HG03108 (cell line): Measurements from ENCODE around the gene ME2.
"Not testable (repeated sequence)": the region's sequence is repeated elsewhere in the genome, so short reads cannot be mapped to it uniquely, and the experiment has no call there.

Source experiments
- ATAC-seq: cut with Tn5 transposase; IDR thresholded peaks from one replicate; pipeline ENCODE4 v1.9.1; 2021; ENCODE audit warnings: moderate library complexity; ENCODE audit not compliant: unreplicated experiment

The ME2 gene

GRCh38 chr18:50969448-50969847 lies 90.5 kb downstream of the ME2 start:
- ATAC-seq: no peak

DNA sequence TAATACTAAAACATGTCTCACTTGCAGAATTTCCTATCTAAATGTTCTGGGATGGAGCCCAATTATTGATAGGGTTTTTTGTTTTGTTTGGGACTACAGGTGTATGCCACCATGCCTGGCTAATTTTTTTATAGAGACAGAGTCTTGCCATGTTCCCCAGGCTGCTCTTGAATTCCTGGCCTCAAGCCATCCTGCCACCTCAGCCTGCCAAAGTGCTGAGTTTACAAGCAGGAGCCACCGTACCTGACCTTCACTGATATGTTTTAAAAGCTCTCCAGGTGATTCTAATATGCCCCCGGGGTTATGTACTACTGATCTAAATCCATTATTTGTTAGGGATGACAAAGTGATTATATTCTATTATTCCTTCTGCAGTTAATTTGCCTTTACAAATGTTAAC lies 91.1 kb downstream of the ME2 start:
- ATAC-seq: no peak

GRCh38 chr18:50972404-50972803 lies 93.5 kb downstream of the ME2 start:
- not testable (repeated sequence) for ATAC-seq

- no peak for ATAC-seq
Measured at GRCh38 chr18:50973367-50974126, 94.6 kb downstream of the ME2 start.

DNA sequence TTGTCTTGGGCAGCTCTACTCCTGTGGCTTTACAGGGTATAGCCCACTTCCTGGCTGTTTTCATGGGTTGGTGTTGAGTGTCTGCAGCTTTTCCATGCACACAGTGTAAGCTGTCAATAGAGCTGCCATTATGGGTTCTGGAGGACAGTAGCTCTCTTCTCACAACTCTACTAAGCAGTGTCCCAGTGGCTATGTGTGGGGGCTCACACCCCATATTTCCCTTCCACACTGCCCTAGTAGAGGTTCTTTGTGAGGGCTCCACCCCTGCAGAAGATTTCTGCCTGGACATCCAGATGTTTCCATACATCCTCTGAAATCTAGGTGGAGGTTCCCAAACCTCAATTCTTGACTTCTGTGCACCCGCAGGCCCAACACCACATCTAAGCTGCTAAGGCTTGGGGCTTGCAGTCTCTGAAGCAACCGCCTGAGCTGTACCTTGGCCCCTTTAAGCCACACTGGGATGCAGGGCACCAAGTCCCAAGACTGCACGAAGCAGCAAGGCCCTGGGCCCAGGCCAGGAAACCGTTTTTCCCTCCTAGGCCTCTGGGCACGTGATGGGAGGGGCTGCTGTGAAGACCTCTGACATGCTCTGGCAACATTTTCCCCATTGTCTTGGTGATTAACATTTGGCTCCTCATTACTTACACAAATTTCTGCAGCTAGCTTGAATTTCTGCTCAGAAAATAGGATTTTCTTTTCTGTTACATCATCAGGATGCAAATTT lies 98.3 kb downstream of the ME2 start:
- no peak for ATAC-seq

DNA sequence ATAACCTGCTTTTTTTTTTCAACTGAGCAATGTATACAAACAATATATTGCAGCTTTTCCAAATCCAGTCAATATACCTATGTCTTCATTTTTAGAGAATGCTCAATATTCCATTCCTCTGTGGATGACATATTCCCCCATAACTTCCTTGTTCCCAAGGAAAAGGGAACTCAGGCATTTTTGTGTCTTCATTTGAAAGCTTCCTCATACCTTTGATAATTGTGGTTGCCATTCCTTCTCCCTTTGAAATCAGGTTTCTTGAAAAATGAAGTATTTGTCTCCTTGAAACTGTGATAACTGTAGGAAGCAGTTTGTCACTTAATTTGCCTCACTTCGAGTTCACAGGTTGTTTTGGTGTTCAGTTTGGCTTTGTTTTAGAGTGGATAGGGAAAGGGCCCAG lies 102.5 kb downstream of the ME2 start:
- ATAC-seq: no peak

- ATAC-seq: no peak
Measured at GRCh38 chr18:50982086-50982801, 103.3 kb downstream of the ME2 start.

GRCh38 chr18:50982802-50983179 lies 103.9 kb downstream of the ME2 start:
- no peak for ATAC-seq

DNA sequence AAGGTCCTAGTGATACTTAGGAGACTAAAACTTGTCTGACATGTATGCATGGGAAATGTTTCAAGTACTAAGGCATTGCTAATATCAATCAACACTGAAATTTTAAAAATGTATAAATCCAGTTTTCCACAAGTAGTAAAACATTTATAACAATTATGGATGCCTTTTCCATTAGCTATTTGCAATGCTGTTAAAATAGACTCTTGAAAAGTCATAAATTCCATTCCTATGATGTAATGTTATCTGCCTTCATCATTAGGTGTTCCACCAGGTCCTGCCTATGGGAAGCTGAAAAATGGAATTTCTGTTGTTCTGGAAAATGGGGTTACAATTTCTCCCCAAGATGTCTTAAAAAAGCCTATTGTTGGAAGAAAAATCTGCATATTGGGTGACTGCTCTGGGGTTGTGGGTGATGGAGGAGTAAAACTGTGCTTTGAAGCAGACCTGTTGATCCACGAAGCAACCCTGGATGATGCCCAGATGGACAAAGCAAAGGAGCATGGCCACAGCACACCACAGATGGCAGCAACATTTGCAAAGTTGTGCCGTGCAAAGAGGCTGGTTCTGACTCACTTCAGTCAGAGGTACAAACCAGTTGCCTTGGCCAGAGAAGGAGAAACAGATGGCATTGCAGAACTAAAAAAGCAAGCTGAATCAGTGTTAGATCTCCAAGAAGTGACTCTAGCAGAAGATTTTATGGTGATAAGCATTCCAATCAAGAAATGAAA lies 107.6 kb downstream of the ME2 start:
- ATAC-seq: no peak

- no peak for ATAC-seq
Measured at GRCh38 chr18:50987261-50987660, 108.3 kb downstream of the ME2 start.

DNA sequence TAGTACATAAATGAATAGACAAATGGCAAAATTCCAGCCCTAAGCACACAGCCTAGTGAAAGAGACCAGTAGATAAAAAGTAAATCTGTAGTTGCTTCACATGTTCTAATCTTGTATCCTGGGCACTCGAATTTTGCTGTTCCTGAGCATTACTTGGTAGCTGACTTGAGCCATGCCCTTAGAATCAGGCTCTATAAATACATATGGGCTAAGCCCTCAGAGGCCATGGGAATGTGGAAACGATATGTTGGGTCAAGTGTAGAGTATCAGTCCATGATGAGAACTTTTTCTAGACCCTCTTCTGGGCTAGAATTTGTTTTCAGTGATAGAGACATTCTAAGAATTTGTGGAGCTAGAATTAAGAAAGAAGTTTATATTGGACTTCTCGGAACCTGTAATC lies 110.8 kb downstream of the ME2 start:
- ATAC-seq: no peak

- no peak for ATAC-seq
Measured at GRCh38 chr18:50992351-50992762, 113.4 kb downstream of the ME2 start.

DNA sequence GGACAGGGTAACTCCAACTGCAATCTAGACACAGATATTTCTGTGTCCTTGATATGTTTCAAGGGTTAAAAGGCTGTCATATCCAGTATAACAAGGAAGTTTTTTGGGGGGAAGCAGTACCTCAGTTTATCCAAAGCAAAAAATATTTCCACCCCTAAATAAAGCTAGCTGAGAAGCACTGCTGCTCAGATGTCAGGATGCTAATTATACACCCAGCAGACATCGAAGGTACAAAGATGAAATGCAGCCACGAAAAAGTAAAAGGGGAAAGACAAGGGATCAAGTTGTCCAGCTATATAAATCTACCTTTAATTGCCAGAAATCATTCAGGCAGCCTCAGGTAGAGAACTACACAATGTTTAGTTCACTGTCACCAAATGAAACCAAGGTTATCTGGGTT lies 115.1 kb downstream of the ME2 start:
- no peak for ATAC-seq

- ATAC-seq: not testable (repeated sequence)
Measured at GRCh38 chr18:51003174-51003573, 124.3 kb downstream of the ME2 start.
